Adrenal gland (tissue), 12 donors: ENCODE measurements around the gene STIM1. TPM values are rescaled to one million over a fixed set of nuclear protein-coding genes. Genes with fewer than 3 reads are reported as not detected.

Experiments
- DNase-seq, 7 donors: peaks; one replicate each; pipeline ENCODE4 v3.0.0-alpha.2; 2019 to 2020
- H3K27ac ChIP-seq, 5 donors: fragments of 200-600 bp; sonication (generic) in 4 of 5; 1 replicate in 3 of 5; 2 replicates in 2 of 5; pipeline versions ENCODE4 v1.5.1 to v1.8.0; 2016 to 2020; ENCODE audit warnings: mild to moderate bottlenecking in 1 of 5
- H3K27me3 ChIP-seq: fragments of 200-600 bp; 2 replicates; pipeline ENCODE4 v1.8.0; 2021
- H3K36me3 ChIP-seq, 2 donors: fragments of 200-600 bp; replicated peaks in 1 of 2; 1 replicate in 1 of 2; 2 replicates in 1 of 2; pipeline versions ENCODE4 v1.5.1 to v1.8.0; 2018 to 2022
- H3K4me1 ChIP-seq, 2 donors: fragments of 200-600 bp; replicated peaks in 1 of 2; 1 replicate in 1 of 2; 2 replicates in 1 of 2; pipeline versions ENCODE4 v1.5.1 to v1.8.0; 2018 to 2021
- H3K4me3 ChIP-seq, 4 donors: fragments of 200-600 bp; sonication (generic) in 3 of 4; one replicate each; pipeline ENCODE4 v1.5.1; 2016 to 2018
- H3K9me3 ChIP-seq, 3 donors: fragments of 200-600 bp; sonication (generic) in 1 of 3; replicated peaks in 1 of 3; 1 replicate in 2 of 3; 2 replicates in 1 of 3; pipeline versions ENCODE4 v1.5.1 to v1.8.0; 2016 to 2021
- POLR2A ChIP-seq, 2 donors: fragments of 450-650 bp; IDR thresholded peaks; one replicate each; pipeline ENCODE4 v1.6.1; 2017; ENCODE audit warnings: antibody characterized with exemption in 2 of 2, mild to moderate bottlenecking in 2 of 2, moderate library complexity in 1 of 2
- WGBS, 4 donors: extraction: QIAGEN DNeasy Blood & Tissue Kit in 2 of 4; methylation state at CpG; one replicate each; pipeline versions ENCODE4 v1.1.5 to v1.1.7; 2013 to 2017; 5-methylcytosine and 5-hydroxymethylcytosine counted together
- intact Hi-C, 2 donors: fragments of 100-400 bp; cut with DNase I; formaldehyde crosslinking; loops; one replicate each; pipeline versions ENCODE4 v1.14.1 to v1.15.0; 2022 to 2023
- polyA plus RNA-seq, 3 donors: library from polyadenylated mRNA; stranded (reverse); fragments of 200-250 nt in 2 of 3; fragments of 350-450 nt in 1 of 3; fragmentation: Illumina TruSeq in 1 of 3; extraction: RNeasy Lipid Tissue Mini Kit (QIAGEN cat#74804) in 1 of 3; gene quantifications; one replicate each; pipeline ENCODE4 v1.2.3, GENCODE V29; 2013 to 2014
- total RNA-seq, 9 donors: library from RNA; depleted of rRNA in 4 of 9; stranded (reverse); fragments of >200 nt in 4 of 9; fragments of 120-200 nt in 1 of 9; fragmentation: NEBNext Ultra II Directional in 1 of 9; extraction: Animal tissue kit (Norgen Biotek cat#: 25700) in 1 of 9; gene quantifications; one replicate each; pipeline versions ENCODE4 v1.1.0 to v1.2.4, GENCODE V29; 2013 to 2023
- TF ChIP-seq, protein P1 (sequence below), 6 experiments: fragments of 450-650 bp in 4 of 6; fragments of 200-600 bp in 2 of 6; sonication (generic) in 1 of 6; IDR thresholded peaks; 1 replicate in 5 of 6; 2 replicates in 1 of 6; pipeline versions ENCODE4 v1.5.1 to v1.8.0; 2016 to 2021; ENCODE audit warnings: antibody characterized with exemption in 6 of 6, mild to moderate bottlenecking in 2 of 6, moderate library complexity in 1 of 6
- donor health status: healthy with polysubstance abuse.
- donor health status: Bipolar disorder and iron deficiency.
- donor health status: DM: yes; HTN: yes; CAD: no.
- donor health status: DM: no; HTN: no; CAD: no.
- donor health status: DM: no; HTN: no; CAD: no.
- donor health status: DM: yes; HTN: yes; CAD: no.

Gene STIM1
- total and polyA plus RNA-seq, 12 donors = 7.8 to 44.1 (median 32.5) TPM

DNA sequence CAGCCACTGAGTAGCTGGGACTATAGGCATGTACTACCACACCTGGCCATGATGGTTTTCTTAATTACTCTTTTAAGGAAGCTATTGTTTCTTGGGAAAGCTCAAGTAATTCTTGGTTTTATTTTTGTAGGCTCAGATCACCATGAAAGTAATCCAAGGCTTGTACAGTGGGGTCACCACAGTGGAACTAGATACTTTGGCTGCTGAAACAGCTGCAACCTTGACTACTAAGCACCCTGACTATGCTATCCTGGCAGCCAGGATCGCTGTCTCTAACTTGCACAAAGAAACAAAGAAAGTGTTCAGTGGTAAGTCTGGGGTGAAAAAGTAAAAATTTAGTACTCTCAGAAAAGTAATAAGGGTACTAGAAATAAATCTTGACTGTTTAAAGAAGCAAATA, 250.5 kb downstream of the STIM1 start:
- DNase-seq = no peak
- intact Hi-C loops = no loop called here
- WGBS, 4 donors = 56 to 79% (median 63%) methylated on average over 1 of the region's 1 CpG
- Histone ChIP-seq H3K27me3 (no peaks in the 10 kb centered on the region), H3K36me3 (peaks cover 0 to 48% of the 10 kb centered on the region in 2 donors), H3K4me1 (no peaks in the 10 kb centered on the region), H3K9me3 (no peaks in the 10 kb centered on the region), H3K4me3 (no peak overlapping the region), H3K27ac (no peak overlapping the region)
- no peak for TF ChIP-seq POLR2A (IDR thresholded peaks at IDR 0.05)
- TF ChIP-seq, protein P1, sequence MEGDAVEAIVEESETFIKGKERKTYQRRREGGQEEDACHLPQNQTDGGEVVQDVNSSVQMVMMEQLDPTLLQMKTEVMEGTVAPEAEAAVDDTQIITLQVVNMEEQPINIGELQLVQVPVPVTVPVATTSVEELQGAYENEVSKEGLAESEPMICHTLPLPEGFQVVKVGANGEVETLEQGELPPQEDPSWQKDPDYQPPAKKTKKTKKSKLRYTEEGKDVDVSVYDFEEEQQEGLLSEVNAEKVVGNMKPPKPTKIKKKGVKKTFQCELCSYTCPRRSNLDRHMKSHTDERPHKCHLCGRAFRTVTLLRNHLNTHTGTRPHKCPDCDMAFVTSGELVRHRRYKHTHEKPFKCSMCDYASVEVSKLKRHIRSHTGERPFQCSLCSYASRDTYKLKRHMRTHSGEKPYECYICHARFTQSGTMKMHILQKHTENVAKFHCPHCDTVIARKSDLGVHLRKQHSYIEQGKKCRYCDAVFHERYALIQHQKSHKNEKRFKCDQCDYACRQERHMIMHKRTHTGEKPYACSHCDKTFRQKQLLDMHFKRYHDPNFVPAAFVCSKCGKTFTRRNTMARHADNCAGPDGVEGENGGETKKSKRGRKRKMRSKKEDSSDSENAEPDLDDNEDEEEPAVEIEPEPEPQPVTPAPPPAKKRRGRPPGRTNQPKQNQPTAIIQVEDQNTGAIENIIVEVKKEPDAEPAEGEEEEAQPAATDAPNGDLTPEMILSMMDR (IDR thresholded peaks at IDR 0.05) = no peak

DNA sequence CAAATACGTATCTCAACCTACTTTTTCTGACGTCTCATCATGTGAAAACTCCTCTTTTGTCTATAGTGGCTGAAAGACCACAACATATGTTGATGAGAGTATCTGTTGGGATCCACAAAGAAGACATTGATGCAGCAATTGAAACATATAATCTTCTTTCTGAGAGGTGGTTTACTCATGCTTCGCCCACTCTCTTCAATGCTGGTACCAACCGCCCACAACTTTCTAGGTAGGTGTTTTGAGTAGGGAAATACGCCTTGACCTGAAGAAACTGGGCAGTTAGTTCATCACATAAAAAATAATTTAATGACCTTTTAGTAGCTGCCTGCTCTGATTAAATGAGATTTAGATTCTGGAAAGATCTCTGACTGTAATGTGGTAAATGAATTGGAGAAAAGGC, 256.4 kb downstream of the STIM1 start:
- intact Hi-C loops = no loop called here
- H3K9me3 ChIP-seq = no peaks in the 10 kb centered on the region
- WGBS, 4 donors = 77 to 79% (median 77%) methylated on average over 5 of the region's 5 CpGs
- TF ChIP-seq, protein P1 (IDR thresholded peaks at IDR 0.05) = no peak
- no peak for TF ChIP-seq POLR2A (IDR thresholded peaks at IDR 0.05)
- H3K36me3 ChIP-seq = peaks cover 0 to 59% of the 10 kb centered on the region in 2 donors
- no peaks in the 10 kb centered on the region for H3K27me3 ChIP-seq
- no peak overlapping the region for H3K27ac ChIP-seq
- H3K4me1 ChIP-seq = no peaks in the 10 kb centered on the region
- no peak overlapping the region for H3K4me3 ChIP-seq
- DNase-seq = no peak

- intact Hi-C loops = no loop called here
- DNase-seq = no peak
- TF ChIP-seq POLR2A (IDR thresholded peaks at IDR 0.05) = no peak
- TF ChIP-seq, protein P1 (IDR thresholded peaks at IDR 0.05) = no peak
- H3K36me3 ChIP-seq = peaks cover 0 to 45% of the 10 kb centered on the region in 2 donors
- no peaks in the 10 kb centered on the region for H3K27me3 ChIP-seq
- H3K4me3 ChIP-seq = no peak overlapping the region
- H3K4me1 ChIP-seq = peaks cover 0 to 7% of the 10 kb centered on the region in 2 donors
- WGBS, 4 donors = 87 to 94% (median 92%) methylated on average over 2 of the region's 2 CpGs
- no peaks in the 10 kb centered on the region for H3K9me3 ChIP-seq
- no peak overlapping the region for H3K27ac ChIP-seq
These were observed 259.7 kb downstream of the STIM1 start for GRCh38 chr11:4115128-4115527.

- H3K4me1 ChIP-seq = peaks cover 0 to 7% of the 10 kb centered on the region in 2 donors
- intact Hi-C loops = no loop called here
- peaks cover 0 to 38% of the 10 kb centered on the region in 2 donors for H3K36me3 ChIP-seq
These were observed 262.6 kb downstream of the STIM1 start for GRCh38 chr11:4118107-4118506.

More at GRCh38 chr11:4118107-4118506, 262.6 kb downstream of the STIM1 start:
- Histone ChIP-seq H3K27me3 (no peaks in the 10 kb centered on the region), H3K4me3 (no peak overlapping the region), H3K27ac (no peak overlapping the region), H3K9me3 (no peaks in the 10 kb centered on the region)
- DNase-seq = no peak
- 80 to 85% (median 81%) methylated on average over 3 of the region's 3 CpGs for WGBS, 4 donors
- no peak for TF ChIP-seq POLR2A (IDR thresholded peaks at IDR 0.05)
- TF ChIP-seq, protein P1 (IDR thresholded peaks at IDR 0.05) = no peak
